Glomerular visceral epithelial cell (primary cell): ENCODE results near the gene FCHSD2.
A peak's percentile ranks its signal among the peaks of the same experiment; 100 is the strongest.
"Not testable (repeated sequence)": the region's sequence is repeated elsewhere in the genome, so short reads cannot be mapped to it uniquely, and the experiment has no call there.

Experiments
- DNase-seq: peaks from one replicate; pipeline ENCODE4 v3.0.0-alpha.2; 2016; ENCODE audit errors: extremely low spot score

The FCHSD2 gene

GRCh38 chr11:72836111-72836510 lies 306.0 kb downstream of the FCHSD2 start:
- DNase-seq, result no peak

GRCh38 chr11:72834905-72835304 lies 307.2 kb downstream of the FCHSD2 start:
- DNase-seq, result no peak

- DNase-seq, result no peak
Observed at GRCh38 chr11:72833811-72834493, 308.2 kb downstream of the FCHSD2 start.

GRCh38 chr11:72833083-72833733 lies 308.9 kb downstream of the FCHSD2 start:
- DNase-seq, result no peak

GRCh38 chr11:72832301-72833082 lies 309.6 kb downstream of the FCHSD2 start:
- no peak for DNase-seq

GRCh38 chr11:72831521-72832300 lies 310.4 kb downstream of the FCHSD2 start:
- peak; percentile 76 for DNase-seq

- DNase-seq, result no peak
Observed at GRCh38 chr11:72829884-72830533, 312.1 kb downstream of the FCHSD2 start.

GRCh38 chr11:72829178-72829577 lies 312.9 kb downstream of the FCHSD2 start:
- DNase-seq, result no peak

GRCh38 chr11:72828692-72829101 lies 313.4 kb downstream of the FCHSD2 start:
- DNase-seq, result no peak

- DNase-seq, result no peak
Observed at GRCh38 chr11:72828081-72828567, 314.0 kb downstream of the FCHSD2 start.

GRCh38 chr11:72827656-72828055 lies 314.5 kb downstream of the FCHSD2 start:
- DNase-seq, result not testable (repeated sequence)

- DNase-seq, result no peak
Observed at GRCh38 chr11:72826942-72827480, 315.1 kb downstream of the FCHSD2 start.

GRCh38 chr11:72826191-72826941 lies 315.8 kb downstream of the FCHSD2 start:
- no peak for DNase-seq

GRCh38 chr11:72825661-72826060 lies 316.5 kb downstream of the FCHSD2 start:
- DNase-seq, result no peak

GRCh38 chr11:72824811-72825505 lies 317.2 kb downstream of the FCHSD2 start:
- DNase-seq, result peak; percentile 16

GRCh38 chr11:72824020-72824419 lies 318.1 kb downstream of the FCHSD2 start:
- DNase-seq, result no peak

- no peak for DNase-seq
Observed at GRCh38 chr11:72823105-72823804, 318.9 kb downstream of the FCHSD2 start.

- no peak for DNase-seq
Observed at GRCh38 chr11:72821920-72822799, 320.0 kb downstream of the FCHSD2 start.
